AG09319 (cell line): ENCODE data around the gene RBBP7.

Source experiments
- DNase-seq: peaks from one replicate; pipeline ENCODE4 v3.0.0-alpha.2; 2010; ENCODE audit warnings: low read depth; ENCODE audit errors: extremely low read depth
- TF ChIP-seq, protein P1 (sequence below): IDR thresholded peaks from 2 replicates; pipeline ENCODE4 v1.5.1; 2011; ENCODE audit warnings: low read depth, mild to moderate bottlenecking, inconsistent platforms, low read length, moderate library complexity

The RBBP7 gene

DNA sequence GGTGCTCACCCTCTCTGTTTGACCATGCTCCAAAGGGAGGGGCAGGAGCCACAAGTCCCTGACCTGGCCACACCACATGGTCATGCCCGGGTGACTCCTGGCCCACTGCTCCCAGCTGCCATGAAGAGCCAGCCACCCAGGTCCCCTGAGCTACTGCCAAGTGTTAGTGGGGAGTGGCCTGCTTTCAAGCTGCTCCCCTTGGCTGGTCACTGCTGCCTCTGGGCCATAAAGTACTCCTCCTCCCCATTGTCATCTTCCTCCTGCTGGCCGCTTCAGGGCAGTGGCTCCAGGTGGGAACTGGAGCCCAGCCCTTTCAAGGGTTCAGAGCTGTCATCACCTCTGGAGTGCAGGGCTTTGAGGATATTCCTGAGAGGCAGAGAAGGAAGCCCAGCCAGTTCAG, 27.3 kb upstream of the RBBP7 start:
- TF ChIP-seq, protein P1, sequence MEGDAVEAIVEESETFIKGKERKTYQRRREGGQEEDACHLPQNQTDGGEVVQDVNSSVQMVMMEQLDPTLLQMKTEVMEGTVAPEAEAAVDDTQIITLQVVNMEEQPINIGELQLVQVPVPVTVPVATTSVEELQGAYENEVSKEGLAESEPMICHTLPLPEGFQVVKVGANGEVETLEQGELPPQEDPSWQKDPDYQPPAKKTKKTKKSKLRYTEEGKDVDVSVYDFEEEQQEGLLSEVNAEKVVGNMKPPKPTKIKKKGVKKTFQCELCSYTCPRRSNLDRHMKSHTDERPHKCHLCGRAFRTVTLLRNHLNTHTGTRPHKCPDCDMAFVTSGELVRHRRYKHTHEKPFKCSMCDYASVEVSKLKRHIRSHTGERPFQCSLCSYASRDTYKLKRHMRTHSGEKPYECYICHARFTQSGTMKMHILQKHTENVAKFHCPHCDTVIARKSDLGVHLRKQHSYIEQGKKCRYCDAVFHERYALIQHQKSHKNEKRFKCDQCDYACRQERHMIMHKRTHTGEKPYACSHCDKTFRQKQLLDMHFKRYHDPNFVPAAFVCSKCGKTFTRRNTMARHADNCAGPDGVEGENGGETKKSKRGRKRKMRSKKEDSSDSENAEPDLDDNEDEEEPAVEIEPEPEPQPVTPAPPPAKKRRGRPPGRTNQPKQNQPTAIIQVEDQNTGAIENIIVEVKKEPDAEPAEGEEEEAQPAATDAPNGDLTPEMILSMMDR: no peak
- no peak for DNase-seq

DNA sequence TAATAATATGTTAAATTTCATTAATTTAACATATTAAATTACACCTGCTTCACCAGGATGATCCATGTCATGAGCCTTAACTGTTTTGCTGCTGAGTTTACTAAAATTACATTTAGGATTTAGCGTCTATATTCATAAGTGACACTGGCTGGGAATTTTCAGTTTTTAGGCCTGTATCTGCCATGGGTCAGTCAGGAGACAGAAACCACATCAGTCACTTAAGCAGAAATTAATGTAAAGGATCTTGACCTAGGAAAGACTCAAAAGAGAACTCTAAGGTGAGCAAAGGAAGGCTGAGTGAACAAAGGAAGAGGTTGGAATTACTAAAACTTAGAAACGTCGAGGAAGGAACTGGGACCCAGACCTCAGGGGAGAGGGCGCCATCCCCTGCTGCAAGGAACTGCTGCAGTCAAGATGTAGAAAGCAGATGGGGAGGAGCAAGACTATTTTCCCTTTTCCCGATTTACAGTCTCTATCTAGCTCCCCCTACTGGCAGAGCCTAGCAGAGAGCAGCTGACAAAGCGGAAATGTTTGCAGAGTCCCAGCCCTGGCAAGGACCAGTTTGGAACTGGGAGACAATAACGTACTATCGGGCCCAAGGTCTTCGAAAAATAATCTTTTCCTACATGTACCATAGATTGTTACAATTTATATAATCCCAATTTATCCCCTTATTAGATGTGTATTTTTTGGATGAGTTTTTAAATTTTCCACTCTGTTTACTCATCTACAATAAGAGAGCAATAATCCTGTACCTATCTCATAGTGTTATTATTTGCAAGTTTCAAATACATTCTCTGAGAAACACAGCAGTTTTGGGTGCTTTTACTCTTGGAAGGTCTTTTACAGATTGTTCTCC, 22.6 kb upstream of the RBBP7 start:
- peak; percentile 53 for DNase-seq
- TF ChIP-seq, protein P1: peak; percentile 95

DNA sequence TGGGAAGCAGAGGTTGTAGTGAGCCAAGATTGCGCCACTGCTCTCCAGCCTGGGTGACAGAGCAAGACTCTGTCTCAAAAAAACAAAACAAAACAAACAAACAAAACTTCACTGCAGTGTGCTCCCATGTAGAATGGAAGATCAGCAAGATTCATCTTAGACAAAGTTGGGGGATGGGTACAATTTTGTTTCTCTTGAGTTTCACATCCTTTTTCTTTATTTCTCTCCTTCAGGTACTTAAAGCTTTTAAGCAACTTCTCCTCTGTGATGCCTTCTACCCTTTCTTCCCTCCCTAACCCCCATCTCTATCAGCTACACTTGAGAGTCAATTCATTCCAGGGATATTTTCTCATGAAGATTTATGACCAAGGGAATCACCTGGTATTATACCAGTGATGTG, 15.5 kb upstream of the RBBP7 start:
- TF ChIP-seq, protein P1: no peak
- no peak for DNase-seq

DNA sequence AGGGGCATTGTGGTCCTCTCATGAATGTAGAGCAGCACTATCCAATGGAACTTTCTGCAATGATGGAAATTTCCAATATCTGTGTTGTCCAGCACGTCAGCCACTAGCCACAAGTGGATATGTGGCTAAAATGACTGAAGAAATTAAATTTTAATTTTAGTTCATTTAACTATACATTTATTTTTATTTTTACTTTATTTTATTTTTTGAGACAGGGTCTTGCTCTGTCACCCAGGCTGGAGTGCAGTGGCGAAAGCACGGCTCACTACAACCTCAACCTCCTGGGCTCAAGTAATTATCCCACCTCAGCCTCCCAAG, 13.3 kb upstream of the RBBP7 start:
- TF ChIP-seq, protein P1: no peak

DNA sequence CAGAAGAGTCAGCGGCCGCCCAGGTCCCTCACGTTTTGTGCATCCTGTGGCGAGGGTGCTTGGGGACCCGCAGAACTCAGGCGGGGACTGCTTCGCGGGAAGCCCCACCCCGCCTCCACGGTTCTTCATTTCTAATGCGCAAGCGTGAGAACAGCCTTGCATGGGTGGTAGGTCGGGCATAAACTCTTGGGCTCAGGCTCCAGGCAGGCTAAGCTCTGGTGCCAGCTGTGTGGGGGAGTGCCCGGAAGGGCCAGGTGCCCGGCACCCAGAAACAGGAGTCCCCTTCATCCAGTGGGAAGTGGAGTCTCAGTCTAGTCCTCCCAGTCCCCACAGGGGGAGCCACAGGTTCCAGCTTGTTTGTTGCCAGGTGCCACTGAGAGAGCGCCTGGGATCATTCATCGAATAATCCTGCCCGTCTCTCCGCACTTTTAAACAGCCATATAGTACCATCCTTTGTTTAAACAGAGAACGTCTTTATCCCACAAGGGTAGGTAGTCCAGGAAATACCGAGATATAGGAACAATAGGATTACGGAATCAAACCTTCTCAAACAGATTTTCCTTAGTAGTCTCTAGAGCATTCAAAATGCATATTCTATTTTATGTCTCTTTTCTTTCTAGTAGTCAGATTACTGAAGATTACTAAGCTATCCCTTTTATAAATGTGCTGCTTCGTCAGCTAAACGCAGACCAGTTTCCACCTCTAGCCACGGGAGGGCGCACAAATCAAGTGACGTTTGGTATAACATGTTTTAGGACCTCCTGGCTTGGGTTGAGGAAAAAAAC, 12.7 kb upstream of the RBBP7 start:
- DNase-seq: no peak
- TF ChIP-seq, protein P1: peak; percentile 69

More for the DNA sequence above, 13.3 kb upstream of the RBBP7 start:
- DNase-seq: no peak

DNA sequence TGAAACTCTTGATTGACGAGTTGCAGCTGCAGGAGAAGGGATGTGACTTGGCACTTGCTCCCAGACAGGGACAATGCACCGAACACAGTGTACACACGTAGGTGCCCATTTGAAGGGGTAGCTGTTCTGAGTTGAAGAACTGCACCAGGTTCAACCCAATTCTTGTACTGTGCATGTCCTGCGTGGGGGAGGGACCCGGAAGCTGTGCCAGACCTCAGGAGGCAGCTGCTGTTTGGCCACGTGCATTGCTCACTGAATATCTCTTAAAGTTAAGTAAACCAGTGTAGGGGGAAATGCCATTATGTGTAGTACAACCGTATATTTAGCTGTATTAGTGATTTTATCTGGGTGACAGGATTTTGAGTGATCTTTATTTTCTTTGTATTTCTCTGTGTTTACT, 12.0 kb upstream of the RBBP7 start:
- no peak for DNase-seq
- TF ChIP-seq, protein P1: no peak

DNA sequence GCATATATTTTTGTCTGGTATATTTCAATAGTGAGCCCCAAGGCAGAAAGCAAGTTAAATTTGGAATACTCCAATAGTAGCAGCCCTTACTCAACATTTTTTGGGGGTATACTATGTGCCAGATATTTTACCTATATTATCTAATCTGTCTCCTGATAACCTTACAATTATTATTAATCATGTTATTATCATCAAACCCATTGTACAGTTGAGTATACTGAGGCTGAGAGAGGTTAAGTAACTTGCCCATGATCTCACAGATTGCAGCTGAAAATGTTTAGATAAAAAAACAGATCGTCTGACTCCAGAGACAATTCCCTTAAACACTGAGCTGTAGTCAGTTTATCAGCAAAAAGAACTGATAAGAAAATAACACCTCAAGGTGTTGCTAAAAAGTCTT, 6.5 kb upstream of the RBBP7 start:
- DNase-seq: no peak
- TF ChIP-seq, protein P1: no peak
